HG03460 (cell line): ENCODE data around the gene MTPN.
A peak's percentile ranks its signal among the peaks of the same experiment; 100 is the strongest.

ENCODE experiments used
- ATAC-seq: cut with Tn5 transposase; IDR thresholded peaks from one replicate; pipeline ENCODE4 v1.9.1; 2021; ENCODE audit not compliant: unreplicated experiment

Gene MTPN, protein sequence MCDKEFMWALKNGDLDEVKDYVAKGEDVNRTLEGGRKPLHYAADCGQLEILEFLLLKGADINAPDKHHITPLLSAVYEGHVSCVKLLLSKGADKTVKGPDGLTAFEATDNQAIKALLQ

DNA sequence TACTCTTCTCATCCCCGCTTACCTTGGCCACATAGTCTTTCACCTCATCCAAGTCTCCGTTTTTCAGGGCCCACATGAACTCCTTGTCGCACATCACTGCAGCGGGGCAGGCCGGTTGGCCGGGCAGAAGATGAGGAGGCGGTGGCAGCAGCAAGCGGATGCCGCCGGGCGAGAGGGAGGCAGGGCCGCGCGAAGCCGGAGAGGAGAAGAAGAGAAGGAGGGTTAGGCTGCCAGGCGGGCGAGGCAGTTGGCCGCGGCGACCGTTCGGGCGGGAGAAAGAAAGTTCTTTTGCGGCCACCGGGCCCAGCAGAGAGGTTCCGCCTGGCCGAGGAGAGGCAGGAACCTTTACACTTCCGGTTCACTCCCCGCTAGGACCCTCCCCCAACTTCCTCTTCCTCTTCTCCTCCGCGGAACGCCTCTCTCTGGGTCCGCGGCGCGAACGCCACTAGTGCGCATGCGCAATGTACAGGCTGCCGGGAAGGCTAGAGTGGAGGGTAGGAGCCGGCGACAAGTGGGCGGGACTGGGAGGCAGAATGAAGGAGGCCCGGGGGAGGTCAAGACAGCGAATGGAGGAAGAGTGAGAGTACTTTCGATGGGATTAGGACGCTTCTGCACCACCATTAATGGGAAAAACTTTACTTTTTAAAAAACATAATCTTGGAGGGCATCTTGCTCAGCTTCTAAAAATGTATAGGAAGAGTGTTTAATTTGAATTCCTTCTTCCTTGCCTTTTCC lies at the start of gene MTPN:
Gene MTPN, minus strand, starts transcription at position 353 of the 735 bp plus-strand sequence. Its CDS starts 259 bp downstream, at position 94.
- peak; percentile 51 for ATAC-seq

DNA sequence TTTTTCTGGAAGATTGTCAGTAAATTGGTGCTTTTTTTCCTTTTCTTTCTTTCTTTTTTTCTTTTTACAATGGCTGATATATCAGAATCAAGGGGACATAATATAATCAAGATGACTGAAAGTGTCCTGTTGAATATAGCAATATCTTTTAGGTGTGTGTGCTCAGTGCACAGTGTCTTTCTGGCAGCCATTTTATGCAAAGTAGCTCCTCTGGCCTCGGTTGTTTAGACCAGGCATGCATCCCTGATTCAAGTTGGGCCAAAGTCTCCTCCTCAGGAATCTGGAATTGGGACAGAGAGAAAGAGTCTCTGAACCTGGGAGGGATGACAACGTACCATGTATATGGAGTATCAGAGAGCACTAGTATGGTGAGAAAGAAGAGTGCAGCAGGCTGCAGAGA lies 49.0 kb upstream of the MTPN start:
- ATAC-seq, result no peak

DNA sequence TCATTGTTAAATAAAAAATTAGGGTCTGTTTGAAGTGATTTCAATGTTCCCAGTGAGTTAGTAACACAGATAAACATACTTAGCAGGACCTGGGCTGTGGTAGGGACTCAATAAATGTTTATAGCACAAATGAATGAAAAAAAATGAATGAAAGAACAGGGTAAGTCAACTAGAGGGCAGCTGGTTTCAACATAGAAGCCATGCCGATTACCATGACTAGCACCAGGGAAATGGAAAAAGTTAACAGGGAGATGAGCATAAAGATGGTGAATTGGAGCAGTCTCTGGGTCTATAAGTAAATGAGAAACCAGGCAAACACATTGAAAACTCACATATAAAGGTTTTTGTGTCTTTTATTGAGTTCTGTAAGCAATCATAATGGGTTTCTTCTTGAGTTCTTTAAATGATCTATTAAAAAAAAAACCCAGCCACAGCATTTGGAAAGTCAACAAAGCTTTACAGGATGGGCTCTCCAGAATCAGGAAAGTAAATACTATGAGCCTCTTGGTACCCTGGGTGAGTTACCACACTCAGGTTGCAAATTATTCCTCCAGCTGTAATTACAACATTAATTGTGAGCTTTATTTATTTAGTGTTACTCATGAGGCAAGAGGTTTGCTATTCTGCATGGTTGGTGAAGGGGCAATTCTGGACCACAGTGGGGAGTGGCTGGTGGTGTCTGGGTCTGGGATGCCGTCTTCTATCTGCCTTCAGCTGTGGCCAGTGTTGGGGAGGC lies 46.1 kb upstream of the MTPN start:
- no peak for ATAC-seq

DNA sequence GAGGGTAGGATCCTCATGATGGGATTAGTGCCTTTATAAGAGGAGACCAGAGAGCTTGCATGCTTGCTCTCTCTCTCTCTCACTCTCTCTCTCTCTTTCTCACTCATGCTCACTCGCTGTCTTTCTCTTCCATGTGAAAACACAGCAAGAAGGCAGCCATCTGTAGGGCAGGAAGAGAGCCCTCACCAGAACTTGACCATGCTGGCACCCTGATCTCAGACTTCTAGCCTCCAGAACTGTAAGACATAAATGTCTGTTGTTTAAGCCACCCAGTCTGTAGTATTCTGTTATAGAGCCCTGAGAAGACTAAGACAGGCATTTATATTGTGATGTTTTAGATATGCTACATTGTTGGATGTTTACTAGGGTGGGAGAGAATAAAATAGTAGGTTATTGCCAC lies 43.4 kb upstream of the MTPN start:
- no peak for ATAC-seq

DNA sequence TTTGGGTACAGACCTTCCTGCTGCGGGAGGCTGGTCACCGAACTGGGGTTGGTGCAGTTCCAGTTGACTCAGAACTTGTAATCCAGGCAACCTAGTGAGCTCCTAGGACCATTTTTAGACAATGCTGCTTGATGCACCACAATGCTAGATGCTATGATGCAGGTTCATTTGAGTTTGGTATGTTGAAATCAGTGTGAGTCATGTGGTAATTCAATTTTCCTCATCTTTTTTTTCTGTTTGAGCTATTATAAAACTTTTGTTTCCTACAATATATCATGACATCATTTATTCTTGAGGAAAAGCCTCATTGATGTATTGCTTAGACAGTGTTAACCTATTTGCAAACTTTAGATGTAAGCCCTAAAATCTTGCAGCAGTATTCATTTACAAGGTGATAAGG lies 40.9 kb upstream of the MTPN start:
- ATAC-seq, result no peak

DNA sequence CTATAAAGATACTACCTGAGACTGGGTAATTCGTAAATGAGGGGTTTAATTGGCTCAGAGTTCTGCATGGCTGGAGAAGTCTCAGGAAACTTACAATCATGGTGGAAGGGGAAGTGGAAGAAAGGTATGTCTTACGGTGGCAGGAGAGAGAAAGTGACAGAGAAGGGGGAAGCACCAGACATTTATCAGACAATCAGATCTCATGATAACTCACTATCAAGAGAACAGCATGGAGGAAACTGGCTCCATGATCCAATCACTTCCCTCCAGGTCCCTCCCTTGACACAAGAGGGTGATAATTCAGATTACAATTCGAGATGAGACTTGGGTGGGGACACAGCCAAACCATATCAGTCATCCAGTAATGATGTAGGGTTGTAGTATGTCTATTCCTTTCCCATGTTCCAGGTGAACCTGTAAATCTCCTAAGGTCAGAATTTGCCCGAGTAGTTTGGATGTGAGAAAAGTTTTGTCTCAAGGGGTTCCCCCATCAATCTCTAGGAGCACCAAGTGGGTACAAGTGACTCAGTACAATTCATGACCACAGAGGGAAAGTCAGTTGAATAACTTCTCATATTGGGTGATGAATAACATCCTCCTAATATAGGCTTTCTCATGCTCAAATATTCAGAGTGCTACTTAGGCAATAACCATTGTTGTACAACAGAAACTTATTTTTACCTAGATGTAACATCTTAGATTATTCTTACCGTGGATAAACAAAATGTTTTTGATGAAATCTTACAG lies 39.7 kb upstream of the MTPN start:
- peak; percentile 68 for ATAC-seq

DNA sequence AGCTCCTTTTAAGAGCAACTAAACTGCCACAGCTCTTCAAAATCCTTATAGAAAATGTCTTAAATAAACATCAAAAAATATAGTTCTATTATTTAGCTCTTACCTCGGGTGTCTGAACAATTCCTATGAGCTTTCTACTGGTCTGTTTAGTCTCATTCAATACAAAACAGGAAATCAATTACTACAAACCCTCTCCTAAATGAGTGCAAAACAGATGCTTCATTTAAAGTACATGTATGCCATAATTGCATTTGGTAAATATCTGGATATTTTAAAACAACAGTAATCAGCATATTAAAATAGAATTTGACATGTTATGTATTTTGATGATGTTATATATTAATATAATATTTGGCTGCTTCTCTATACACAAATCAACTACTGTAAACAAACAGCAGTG lies 38.5 kb upstream of the MTPN start:
- ATAC-seq, result no peak

DNA sequence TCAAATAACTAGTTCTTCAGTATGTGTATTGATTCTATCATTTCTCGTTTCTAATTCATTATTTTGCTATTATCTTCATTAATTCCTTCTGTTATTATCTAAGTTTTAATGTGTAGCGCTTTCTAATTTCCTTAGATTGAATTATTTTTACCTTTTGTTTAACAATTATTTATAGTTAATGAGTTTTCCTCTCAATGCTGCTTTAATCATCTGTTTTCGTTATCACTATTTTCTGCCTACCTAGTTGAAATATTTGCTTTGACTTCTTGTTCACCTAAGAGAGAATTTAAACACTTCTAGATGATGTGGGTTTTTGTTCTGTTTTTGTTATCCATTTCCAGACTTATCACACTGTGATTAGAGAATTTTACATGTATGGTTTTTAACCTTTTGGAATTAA lies 37.5 kb upstream of the MTPN start:
- no peak for ATAC-seq

DNA sequence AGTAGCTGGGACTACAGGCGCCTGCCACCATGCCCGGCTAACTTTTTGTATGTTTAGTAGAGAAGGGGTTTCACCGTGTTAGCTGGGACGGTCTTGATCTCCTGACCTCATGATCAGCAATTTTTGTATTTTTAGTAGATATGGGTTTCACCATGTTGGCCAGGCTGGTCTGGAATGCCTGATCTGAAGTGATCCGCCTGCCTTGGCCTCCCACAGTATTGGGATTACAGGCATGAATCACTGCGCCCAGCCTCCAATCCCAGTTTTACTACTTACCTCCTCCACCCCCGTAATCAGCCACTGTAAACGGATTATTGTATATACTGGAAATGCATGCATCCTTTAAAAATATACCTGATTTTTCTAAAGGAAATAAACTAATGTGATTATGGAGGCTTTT lies 35.1 kb upstream of the MTPN start:
- no peak for ATAC-seq

DNA sequence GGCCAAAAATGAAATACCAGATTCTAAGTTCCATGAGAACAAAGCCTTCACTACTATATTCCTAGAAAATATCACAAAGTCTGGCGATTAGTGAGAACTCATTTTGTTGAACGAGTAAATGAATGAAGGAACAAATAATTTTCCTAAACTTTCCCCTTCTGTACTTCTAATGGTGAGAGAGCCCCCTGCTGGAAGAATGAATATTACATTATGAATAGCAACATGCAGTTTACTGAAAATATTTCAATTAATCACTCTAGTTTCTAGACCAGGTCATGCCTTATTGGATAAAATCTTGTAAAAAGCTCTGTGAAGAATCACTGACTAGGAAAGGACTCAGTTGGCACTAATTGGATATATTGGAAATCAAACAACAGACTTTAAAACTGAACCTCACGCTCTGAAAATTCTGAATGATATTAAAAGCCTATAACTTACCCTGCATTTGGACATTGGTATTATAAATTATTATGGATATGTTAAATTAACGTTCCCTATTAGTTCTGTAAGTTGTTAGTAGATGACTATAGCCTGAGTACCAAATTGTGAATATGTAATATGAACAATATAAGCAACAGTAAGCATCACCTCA lies 32.4 kb upstream of the MTPN start:
- no peak for ATAC-seq

DNA sequence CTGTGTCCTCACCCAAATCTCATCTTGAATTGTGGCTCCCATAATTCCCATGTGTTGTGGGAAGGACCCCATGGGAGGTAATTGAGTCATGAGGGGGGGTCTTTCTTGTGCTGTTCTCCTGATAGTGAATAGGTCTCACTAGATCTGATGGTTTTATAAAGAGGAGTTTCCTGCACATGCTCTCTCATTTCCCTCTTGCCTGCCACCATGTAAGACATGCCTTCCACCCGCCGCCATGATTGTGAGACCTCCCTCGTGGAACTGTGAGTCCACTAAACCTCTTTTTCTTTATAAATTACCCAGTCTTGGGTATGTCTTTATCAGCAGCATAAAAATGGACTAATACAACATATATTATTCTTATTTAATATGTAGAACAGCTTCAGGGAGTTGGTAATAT lies 29.0 kb upstream of the MTPN start:
- ATAC-seq, result no peak

DNA sequence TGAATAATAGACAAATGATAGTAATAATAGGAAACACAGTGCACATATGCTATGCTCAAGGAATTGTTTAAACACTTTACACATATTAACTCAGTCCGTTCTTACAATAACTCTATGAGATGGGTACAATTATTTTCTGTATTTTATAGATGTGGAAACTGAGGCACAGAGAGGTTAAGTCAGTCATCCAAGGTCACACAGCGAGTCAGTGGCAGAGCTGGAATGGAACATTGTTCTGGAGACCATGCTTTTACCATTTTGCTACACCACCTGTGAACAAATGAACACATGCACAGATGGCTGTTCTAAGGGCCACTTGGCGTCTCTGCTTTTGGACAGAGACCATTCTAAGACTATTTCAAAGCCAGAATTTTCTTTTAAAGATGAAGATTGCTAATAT lies 26.9 kb upstream of the MTPN start:
- no peak for ATAC-seq

DNA sequence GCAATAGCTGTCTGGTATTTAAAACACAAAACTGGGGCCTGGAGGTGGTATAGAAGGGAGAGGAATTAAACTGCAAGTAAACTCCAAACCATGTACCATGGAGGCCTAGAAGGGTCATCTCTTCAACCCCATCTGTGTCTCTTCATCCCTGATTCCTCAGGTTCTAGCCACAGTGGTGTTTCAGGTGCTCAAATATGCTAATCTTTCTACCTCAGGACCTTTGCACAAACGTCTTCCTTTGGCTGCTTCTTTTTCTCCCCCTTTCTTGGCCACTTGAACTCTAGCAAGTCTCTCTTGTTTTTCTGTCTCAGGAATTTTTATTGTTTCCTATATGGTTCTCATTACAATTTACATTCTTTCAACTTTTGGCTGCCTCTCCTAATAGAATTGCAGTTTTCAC lies 25.6 kb upstream of the MTPN start:
- no peak for ATAC-seq

DNA sequence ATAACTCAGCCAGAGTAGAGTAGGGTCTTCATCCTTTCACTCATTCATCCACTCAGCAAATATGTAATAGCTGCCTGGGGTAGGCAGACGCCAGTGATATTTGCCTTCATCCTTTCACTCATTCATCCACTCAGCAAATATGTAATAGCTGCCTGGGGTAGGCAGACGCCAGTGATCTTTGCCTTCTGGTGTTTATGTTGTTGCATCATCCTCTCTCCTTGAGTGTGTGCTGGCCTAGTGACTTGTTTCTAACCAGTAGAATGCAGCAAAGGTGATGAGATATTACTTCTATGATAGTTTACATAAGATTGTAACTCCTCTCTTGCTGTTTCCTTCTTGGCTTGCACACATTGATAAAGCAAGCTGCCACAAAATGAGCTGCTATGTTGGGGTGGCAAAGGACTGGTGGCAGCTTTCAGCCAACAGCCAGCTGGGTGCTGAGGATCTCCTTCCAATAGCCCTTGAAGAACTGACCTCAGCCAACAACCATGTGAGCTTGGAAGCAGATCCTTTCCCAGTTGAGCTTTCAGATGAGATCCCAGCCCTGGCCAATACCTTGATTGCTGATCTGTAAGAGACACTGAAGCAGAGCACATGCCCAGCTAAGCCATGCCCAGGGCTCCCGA lies 23.2 kb upstream of the MTPN start:
- ATAC-seq, result no peak

DNA sequence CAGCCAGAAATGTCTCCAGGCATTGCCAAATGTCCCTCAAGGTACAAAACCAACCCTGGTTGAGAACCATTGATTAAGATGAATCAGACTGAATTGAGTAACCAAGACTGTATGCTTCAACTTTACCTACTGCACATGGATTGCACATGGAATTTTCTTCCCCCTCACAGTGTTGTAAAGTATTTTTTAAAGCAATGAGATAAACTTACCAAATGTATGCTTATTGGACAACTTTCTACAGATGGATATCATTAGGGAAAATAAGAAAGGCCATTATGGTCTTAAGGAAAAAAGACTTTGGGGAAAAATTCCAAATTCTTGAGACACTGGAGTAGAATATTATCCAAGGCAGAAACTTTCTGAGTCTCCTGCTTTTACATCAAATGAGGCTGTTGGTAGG lies 20.9 kb upstream of the MTPN start:
- no peak for ATAC-seq

DNA sequence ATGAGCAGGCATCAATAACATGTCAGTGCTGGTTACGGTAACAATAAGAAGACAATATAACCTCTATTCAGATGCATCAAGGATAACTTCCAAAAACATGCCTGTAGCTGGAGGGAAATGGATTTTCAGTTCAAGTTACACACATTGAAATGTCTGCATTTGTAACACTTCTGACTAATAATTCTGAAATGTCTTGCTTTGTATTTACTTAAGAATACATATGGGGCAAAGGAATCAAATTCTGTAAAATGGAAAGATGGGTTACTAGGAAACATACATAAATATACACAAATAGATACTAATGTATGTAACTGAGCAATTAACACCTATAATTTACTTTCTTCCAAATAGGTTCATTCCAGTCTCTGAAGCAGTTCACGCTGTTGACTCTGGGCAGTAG lies 18.6 kb upstream of the MTPN start:
- ATAC-seq, result no peak

DNA sequence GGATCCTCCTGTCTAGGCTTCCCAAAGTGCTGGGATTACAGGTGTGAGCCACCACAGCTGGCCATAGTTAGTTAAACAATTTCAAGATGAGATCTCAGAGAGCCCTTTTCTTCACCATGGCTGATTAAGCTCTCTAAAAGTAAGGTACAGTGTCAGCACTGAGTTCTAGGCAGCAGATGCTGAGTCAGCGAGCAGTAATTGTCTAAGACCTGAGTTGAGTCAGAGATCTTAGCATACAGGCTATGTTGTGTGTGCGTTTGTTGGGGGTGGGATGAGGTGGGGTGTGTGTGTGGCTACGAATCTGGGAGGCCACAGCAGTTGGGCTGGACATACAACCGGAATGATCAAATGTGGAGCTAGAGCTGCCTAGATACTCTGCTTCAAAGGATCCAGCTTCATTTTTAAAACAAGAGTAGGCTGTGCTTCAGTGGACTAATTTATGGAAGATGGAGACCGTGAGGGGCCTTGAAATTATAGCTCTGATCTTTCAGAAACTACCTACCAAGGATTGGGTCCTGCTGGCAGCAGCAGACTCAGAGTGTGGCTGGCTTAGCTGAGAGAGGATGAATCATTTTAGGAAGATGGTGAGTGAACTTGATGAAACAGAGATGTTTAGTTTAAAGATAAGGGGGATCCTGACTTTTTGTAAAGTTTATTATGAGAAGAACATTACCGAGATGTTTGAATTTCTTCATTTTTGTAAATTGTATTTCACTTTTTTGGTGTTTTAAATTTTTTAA lies 17.5 kb upstream of the MTPN start:
- no peak for ATAC-seq

DNA sequence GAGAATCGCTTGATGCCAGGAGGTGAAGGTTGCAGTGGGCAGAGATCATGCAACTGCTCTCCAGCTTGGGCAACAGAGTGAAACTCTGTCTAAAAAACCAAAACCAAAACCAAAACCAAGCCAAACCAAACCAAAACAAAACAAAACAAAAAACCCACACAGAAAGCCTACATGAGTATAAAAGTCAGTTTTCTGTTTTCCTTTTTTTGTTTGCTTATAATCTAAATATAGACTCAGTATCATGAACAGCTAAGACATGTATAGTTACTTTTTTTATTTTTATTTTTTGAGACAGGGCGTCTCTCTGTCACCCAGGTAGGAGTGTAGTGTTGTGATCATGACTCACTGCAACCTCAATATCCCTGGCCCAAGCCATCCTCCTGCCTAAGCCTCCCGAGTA lies 16.8 kb upstream of the MTPN start:
- ATAC-seq, result no peak

DNA sequence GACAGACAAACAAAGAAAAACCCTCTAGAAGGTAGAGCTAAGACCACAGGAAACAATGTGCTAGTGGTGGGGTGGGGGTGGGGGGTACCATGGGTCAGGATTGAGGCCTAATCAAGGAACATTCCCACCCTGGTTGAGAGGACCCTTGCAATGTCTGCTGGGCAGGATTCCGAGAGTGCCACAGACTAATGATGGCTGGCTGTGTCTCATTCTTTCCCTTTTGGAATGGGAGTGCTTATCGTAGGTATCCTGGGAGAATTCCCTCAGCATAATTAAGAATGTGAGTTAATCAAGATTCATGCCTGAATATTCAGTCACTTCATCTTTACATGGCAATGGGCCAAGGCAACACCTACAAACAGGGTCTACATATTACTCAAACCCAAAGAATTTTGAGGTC lies 14.7 kb upstream of the MTPN start:
- no peak for ATAC-seq

DNA sequence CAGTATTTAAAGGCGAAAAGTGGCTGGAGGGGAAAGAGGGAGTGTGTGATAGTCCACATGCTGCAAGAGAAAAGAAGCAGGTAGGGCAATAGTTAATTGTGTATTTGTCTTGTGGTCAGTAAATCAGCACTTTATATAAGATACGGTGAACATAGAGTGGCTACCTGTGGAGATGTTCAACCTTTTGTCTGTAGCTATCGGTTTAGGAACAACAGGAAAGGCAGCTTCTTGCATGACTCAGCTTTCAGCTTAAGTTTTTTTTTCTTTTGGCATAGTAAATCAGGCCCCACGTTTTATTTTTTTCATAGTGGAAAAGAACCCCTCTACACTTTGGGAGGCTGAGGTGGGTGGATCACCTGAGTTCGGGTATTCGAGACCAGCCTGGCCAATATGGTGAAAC lies 14.2 kb upstream of the MTPN start:
- ATAC-seq, result no peak
